ELR (cell line): ENCODE data around the gene SIGLEC14.
A peak's percentile ranks its signal among the peaks of the same experiment; 100 is the strongest.
"Not testable (repeated sequence)": the region's sequence is repeated elsewhere in the genome, so short reads cannot be mapped to it uniquely, and the experiment has no call there.

Source experiments
- DNase-seq: peaks from one replicate; pipeline ENCODE4 v3.0.0-alpha.2; 2015; ENCODE audit warnings: low read depth

SIGLEC14 gene

DNA sequence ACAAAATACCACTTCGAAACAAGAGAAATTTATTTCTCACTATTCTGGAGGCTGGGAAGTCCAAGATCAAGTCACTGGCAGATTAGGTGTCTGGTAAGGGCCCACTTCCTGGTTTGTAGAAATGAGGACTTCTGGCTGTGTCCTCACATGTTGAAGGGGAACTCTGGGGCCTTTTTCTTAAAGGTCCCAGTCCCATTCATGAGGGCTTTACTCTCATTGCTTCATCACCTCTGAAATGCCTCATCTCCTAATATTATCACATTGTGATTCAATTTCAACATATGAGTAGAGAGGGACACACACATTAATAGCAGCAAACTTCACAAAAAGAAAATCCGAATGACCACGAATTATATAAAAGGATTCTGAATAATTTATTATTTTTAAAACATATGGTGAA is 21.6 kb upstream of the SIGLEC14 start:
- DNase-seq, result no peak

DNA sequence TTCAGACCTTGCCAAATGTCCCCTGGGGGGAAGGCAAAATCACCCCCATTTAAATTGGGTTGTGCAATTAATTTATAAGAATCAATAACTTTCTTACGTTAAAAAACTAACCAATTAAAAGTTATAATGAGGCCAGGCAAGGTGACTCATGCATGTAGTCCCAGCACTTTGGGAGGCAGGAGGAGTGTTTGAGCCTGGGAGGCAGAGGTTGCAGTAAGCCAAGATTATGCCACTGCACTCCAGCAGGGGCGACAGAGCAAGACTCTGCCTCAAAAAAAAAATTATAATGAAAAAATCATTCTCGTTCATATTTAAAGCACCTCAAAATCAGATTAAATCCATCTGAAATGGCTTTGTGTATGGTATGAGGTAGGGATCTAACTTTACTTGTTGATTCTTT is 18.4 kb upstream of the SIGLEC14 start:
- DNase-seq, result peak; percentile 26

DNA sequence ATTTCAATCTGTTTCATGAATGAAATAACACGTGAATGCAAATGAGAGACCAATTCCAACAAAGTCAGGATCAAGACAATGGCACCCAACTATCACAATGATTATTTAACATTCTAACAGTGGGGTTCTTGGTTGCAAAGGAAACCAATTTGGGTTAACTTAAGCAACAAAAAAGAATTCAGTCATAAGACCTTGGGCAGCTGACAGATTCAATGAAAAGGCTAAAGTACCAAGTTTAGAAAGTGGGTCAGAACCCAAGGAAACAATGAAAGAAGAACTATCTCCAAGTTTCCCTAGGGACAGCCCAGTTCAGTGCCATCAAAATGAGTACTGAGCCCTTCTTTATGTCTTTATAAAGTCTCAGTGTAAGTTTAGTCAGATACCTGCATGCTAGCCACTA is 17.5 kb upstream of the SIGLEC14 start:
- no peak for DNase-seq

- DNase-seq, result no peak
These were observed 17.0 kb upstream of the SIGLEC14 start for GRCh38 chr19:51663650-51664049.

- peak; percentile 80 for DNase-seq
These were observed 14.5 kb upstream of the SIGLEC14 start for GRCh38 chr19:51660975-51661600.

GRCh38 chr19:51654783-51655182 is 8.2 kb upstream of the SIGLEC14 start:
- no peak for DNase-seq

- DNase-seq, result no peak
These were observed 6.5 kb upstream of the SIGLEC14 start for GRCh38 chr19:51653162-51653561.

- no peak for DNase-seq
These were observed 5.6 kb upstream of the SIGLEC14 start for GRCh38 chr19:51652266-51652665.

DNA sequence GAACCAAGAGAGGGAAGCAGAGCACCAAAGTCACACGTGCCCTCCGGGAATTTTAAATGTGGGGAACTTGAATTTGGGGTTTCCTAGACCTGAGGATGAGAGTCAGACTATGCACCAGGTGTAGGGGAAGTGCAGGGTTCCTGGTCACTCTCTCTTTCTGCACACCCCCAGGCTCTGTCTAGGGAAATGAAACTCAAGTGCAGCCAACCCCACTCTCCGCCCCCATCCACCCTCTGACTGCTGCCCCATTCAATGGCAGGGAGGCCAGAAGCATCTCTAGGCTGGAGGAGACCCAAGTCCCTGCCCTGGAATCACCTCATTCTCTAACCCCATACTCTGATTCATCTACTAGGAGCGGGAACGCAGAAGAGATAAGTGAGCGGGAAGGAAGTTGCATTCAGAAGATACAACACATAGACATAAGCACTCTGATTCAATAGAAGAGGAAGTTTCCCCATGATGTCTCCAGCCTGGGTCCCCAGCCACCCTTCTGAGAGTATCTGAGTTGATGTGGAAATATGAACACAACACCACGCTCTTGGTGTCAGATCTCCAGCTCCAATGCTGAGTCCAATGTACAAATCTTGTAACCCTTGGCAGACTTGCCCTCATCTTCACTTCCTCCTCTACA is 4.7 kb upstream of the SIGLEC14 start:
- no peak for DNase-seq

GRCh38 chr19:51647318-51647717 is 693 bp upstream of the SIGLEC14 start:
- DNase-seq, result no peak

DNA sequence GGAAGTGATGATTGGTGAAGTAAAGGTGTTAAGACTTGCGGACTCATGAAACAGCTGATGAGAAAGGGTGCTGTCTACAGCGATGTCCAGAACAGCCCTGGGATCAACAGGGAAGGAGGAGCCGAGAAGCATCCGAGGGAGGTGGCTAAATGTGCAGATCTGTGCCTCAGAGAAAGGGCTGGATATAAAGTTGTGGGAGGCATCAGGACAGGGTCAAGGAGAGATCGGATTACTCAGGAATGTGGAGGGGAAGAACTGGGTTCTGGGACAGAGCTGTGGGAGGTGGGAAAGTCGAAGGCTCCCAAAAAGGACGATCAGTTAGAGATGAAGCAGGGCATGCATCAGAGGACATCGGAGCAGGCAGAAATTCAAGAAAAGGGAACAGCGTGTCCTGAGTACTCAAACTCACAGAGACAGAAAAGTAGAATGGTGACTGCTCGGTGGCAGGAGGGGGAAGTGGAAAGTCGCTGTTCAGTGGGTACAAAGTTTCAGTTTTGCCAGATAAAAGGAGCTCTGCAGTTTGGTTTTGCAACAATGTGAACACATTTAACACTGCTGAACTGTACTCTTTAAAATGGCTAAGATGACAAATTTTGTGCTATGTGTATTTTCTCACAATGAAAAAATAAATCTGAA is 1.9 kb downstream of the SIGLEC14 start:
- no peak for DNase-seq

DNA sequence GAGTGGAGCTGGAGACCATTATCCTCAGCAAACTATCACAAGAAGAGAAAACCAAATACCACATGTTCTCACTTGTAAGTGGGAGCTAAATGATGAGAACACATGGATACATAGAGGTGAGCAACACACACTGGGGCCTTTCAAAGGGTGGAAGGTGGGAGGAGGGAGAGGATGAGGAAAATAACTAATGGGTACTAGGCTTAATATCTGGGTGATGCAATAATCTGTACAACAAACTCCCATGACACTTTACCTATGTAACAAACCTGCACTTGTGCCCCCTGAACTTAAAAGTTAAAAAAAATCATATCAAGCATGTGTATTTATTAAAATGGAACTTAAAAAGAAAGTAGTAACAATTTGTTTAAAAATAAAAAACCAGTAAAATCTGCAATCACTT is 5.0 kb downstream of the SIGLEC14 start:
- no peak for DNase-seq

DNA sequence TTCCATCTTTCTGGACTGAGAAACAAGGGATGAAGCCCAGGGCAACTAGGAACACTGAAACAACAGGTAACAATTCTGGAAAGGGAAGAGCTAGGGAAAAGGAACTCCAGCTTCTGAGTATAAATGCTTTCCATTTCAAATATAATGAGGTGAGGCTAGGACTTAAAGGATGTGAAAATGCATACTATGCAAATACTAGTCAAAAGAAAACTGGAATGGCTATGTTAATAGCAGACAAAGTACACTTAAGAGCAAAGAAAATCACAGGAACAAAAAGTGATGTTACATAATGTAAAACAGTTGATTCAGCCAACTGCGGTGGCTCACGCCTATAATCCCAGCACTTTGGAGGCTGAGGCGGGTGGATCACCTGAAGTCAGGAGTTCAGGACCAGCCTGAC is 6.2 kb downstream of the SIGLEC14 start:
- DNase-seq, result no peak

DNA sequence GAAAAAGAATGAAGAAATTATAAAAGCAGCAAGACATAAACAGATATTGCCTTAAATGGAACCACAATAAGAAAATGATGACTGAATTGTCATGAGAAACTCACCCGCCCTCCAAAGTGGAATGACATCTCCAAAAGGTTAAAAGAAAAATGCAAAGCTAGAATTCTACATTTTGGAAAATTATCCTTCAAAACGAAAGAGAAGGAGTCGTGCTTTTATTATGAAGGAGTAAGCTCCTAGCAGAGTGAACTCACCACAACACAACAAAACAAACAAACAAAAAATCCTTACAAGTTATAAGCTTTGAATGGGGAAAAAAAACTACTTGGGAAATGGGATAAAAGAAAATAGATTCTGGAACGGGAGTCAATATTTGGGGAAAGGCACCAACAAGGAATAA is 6.7 kb downstream of the SIGLEC14 start:
- DNase-seq, result no peak

DNA sequence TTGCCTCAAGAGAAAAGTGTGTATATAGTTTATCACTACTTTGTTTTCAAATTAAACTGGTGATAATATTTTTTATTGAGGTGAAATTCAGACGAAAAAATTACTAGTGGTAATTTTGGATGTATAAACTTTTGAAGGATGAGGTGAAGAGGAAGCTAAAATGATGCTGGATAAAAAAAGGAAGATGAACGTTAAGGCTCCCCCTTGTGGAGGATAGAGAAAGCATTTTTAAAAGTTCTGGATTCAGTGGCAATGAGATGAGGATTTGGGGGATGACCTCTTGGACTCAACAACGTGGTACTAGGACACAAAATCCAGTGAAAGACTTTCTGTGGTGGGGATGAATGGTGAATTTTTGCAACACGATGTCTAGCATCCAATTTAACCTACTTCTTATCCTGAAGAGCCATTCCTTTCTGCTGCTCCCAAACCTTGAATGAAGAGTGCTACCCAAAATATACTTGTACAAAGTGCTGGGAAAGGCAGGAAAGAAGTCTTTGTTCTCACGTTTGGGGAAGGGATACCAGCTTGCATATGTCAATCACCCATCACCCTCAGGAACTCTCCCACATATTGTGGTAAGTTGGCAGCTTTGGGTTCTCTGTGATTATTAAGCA is 9.2 kb downstream of the SIGLEC14 start:
- DNase-seq, result peak; percentile 33

DNA sequence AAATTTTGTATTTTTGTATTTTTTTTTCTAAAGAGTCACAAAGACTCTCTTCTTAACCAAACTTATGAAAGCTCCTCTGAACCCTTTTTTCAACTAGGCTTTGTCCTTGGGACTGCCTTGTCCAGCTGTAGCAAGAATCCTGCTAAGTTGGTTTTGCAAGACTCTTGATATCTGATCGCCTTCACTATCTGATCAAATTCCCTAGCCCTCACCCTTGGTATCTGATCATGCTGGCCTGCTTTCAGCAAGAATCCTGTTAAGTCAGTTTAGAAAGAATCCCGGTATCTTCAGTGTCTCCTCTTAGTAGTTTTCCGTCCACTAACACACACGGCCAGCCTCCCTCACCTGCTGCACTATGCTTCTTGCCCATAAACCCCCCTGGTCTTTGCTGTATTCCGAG is 14.5 kb downstream of the SIGLEC14 start:
- no peak for DNase-seq

DNA sequence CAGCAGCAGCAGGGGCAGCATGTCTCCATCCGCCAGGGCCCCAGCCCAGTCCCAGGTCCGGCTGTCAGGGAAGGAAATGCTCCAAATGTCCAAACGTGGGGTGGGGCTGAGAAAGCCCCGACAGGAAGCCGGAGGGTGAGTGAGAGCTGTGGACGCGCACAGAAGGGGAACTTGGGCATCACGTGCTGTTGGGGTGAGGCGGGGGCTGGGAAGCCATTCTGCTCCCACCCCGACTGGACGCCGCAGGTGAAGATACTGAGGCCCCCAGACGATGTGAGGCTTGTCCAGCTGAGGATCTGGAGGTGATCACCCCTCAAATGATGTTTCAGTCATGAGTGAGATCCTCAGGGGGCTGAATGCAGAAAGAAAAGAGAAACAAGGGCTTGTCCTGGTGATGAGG is 16.3 kb downstream of the SIGLEC14 start, which contains the start of gene SIGLEC5:
SIGLEC5 (minus strand) TSS at position 87 of the 400 bp plus-strand sequence; CDS start at position 21, 66 bp downstream.
- not testable (repeated sequence) for DNase-seq

- DNase-seq, result no peak
These were observed 18.3 kb downstream of the SIGLEC14 start for GRCh38 chr19:51628153-51628939.

- DNase-seq, result no peak
These were observed 19.0 kb downstream of the SIGLEC14 start for GRCh38 chr19:51627491-51628138.

DNA sequence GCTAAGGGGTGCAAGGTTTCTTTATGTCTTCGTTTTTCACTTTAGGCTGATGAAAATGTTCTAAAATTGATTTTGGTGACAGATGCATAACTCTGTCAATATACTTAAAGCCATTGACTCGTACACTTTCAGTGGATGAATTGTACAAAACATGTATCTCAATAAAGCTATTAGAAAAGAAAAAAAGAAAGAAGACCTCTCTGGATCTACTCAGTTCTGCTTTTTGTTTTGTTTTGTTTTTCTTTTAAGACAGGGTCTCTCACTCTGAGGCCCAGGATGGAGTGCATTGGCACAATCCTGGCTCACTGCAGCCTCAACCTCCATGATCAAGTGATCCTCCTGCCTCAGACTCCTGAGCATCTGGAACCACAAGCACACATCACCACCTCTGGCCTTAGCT is 19.9 kb downstream of the SIGLEC14 start:
- no peak for DNase-seq

DNA sequence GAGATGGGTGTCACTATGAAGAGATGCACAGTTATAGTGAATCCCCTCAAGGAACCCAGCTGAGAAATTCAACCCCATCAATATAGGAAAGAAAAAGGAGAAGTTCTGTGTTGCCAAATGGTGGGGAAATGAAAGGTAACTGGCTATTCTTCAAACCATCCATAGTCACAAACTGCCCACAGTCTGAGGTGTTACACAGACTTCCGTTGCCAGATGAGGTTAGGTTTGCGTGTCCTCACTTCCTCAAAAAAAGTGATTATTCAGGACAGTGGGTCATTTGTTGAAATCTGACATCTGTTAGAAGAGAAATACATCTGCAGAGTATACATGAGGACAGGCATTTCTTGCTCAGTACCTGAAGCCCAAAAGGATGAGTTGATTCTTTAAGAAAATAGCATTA is 25.4 kb downstream of the SIGLEC14 start:
- no peak for DNase-seq

- DNase-seq, result no peak
These were observed 30.6 kb downstream of the SIGLEC14 start for GRCh38 chr19:51615991-51616390.
